GM12878 (cell line): ENCODE results near the gene PTPRF.

Experiments
- CHD2 ChIP-seq: IDR thresholded peaks from 2 replicates; pipeline ENCODE4 v1.6.1; 2011; ENCODE audit warnings: low read depth, low read length, improper control_type of control experiment, borderline replicate concordance
- CREM ChIP-seq: IDR thresholded peaks from 2 replicates; pipeline ENCODE4 v1.6.1; 2014; ENCODE audit warnings: antibody characterized with exemption, low read depth
- CTCF ChIP-seq, 3 experiments: IDR thresholded peaks in 2 of 3; conservative IDR thresholded peaks in 1 of 3; 2 replicates each; pipeline ENCODE4 v1.5.1; 2011; ENCODE audit warnings: low read depth in 3 of 3, low read length in 3 of 3, mild to moderate bottlenecking in 3 of 3, control low read depth in 2 of 3, moderate library complexity in 2 of 3, inconsistent platforms in 1 of 3, mixed read lengths in 1 of 3; ENCODE audit not compliant: control insufficient read depth in 2 of 3, insufficient read depth in 1 of 3; ENCODE audit errors: extremely low read depth in 1 of 3
- EP300 ChIP-seq, 2 experiments: fragments of 150-350 bp in 1 of 2; IDR thresholded peaks; 2 replicates each; pipeline ENCODE4 v1.6.1; 2011 to 2012; ENCODE audit warnings: low read depth in 2 of 2, low read length in 2 of 2, borderline replicate concordance in 1 of 2, improper control_type of control experiment in 1 of 2, inconsistent platforms in 1 of 2; ENCODE audit not compliant: control insufficient read depth in 1 of 2
- MAX ChIP-seq: IDR thresholded peaks from 2 replicates; pipeline ENCODE4 v1.6.1; 2012; ENCODE audit warnings: low read depth, low read length, improper control_type of control experiment
- MEF2B ChIP-seq: fragments of 450-650 bp; IDR thresholded peaks from 2 replicates; pipeline ENCODE4 v1.6.1; 2018; ENCODE audit warnings: mild to moderate bottlenecking, moderate library complexity; ENCODE audit not compliant: partially characterized antibody, poor library complexity, severe bottlenecking
- MXI1 ChIP-seq: fragments of 150-350 bp; IDR thresholded peaks from 2 replicates; pipeline ENCODE4 v1.6.1; 2011; ENCODE audit warnings: low read depth, mild to moderate bottlenecking, inconsistent platforms, low read length, improper control_type of control experiment
- POLR2AphosphoS5 ChIP-seq: IDR thresholded peaks from 2 replicates; pipeline ENCODE4 v1.6.1; 2011; ENCODE audit warnings: mild to moderate bottlenecking, low read length, inconsistent platforms
- RFX5 ChIP-seq: IDR thresholded peaks from 2 replicates; pipeline ENCODE4 v1.6.1; 2011; ENCODE audit warnings: low read depth, low read length, improper control_type of control experiment
- SIN3A ChIP-seq: IDR thresholded peaks from 2 replicates; pipeline ENCODE4 v1.6.1; 2012; ENCODE audit warnings: low read depth, low read length, improper control_type of control experiment
- TCF3 ChIP-seq: IDR thresholded peaks from 2 replicates; pipeline ENCODE4 v1.6.1; 2012; ENCODE audit warnings: low read depth, mild to moderate bottlenecking, low read length, borderline replicate concordance; ENCODE audit not compliant: insufficient read depth
- ZBTB4 ChIP-seq: fragments of 450-650 bp; formaldehyde crosslinking; IDR thresholded peaks from 2 replicates; pipeline ENCODE4 v1.4.0; 2022; ENCODE audit warnings: mild to moderate bottlenecking, moderate library complexity
- ZNF384 ChIP-seq: IDR thresholded peaks from 2 replicates; pipeline ENCODE4 v1.6.1; 2012; ENCODE audit warnings: low read depth, mild to moderate bottlenecking, low read length, improper control_type of control experiment, borderline replicate concordance

GRCh38 chr1:43546388-43547100, 15.9 kb downstream of the PTPRF start:
- TF ChIP-seq CTCF (IDR thresholded peaks at IDR 0.05 in 2 of 3, conservative IDR thresholded peaks at IDR 0.05 in 1 of 3; ENCODE audit: control insufficient read depth in 2 of 3, extremely low read depth in 1 of 3, insufficient read depth in 1 of 3, low read depth in 3 of 3, low read length in 3 of 3) (no peak), MAX (no peak), EP300 (IDR thresholded peaks at IDR 0.05; ENCODE audit: borderline replicate concordance in 1 of 2, control insufficient read depth in 1 of 2, low read depth in 2 of 2, low read length in 2 of 2) (no peak), MXI1 (no peak), ZBTB4 (CRISPR knock-in tag) (no peak), SIN3A (no peak), TCF3 (no peak), MEF2B (no peak), POLR2AphosphoS5 (no peak), CHD2 (no peak), CREM (no peak), ZNF384 (no peak), RFX5 (no peak)
